Erythroblast (primary cell): Measurements from ENCODE around the gene OGFOD1.

ENCODE experiments used
- DNase-seq, 2 experiments: peaks; one replicate each; lab custom pipeline; 2025; lab: John Stamatoyannopoulos, UW
- GATA1 ChIP-seq: IDR thresholded peaks from 2 replicates; pipeline ENCODE4 v1.6.1; 2011; ENCODE audit warnings: low read depth, mild to moderate bottlenecking, control low read depth, low read length, moderate library complexity
- POLR2A ChIP-seq: IDR thresholded peaks from 2 replicates; pipeline ENCODE4 v1.6.1; 2011; ENCODE audit warnings: mild to moderate bottlenecking, low read length

OGFOD1 gene

DNA sequence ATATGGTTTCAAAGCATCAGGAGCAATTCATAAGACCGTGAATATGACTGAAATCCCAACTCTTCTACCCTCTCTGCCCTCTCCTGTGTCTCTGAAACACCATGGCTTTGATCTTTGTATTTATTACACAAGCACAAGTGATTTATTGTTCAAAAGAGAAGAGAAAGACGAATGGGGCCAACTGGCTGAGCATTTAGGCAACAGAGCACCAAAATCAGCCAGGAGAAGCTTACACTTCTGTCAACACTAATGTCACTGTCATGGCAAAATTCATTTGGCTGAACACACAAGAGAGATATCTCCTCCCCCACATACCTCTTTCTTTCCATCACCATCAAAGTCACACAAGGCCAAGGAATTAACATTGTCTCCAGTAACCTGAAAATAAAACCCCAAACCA is 59.2 kb downstream of the OGFOD1 start:
- TF ChIP-seq GATA1 (no peak), POLR2A (no peak)
- DNase-seq = no peak

DNA sequence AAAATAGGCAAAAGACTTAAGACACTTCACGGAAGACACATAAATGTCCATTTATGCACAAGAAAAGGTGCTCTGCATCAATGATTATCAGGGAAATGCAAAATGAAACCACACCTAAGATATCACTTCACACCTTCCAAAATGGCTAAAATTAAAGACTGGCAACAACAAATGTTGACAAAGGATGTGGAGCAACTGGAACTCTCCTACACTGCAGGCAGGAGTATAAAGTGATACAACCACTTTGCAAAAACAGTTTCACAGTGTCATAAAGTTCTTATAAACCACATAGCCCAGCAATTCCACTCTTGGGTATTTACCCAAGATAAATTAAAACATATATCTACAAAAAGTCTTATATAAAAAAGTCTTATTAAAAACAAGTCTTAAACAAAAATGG is 60.7 kb downstream of the OGFOD1 start:
- DNase-seq = no peak
- TF ChIP-seq POLR2A (no peak), GATA1 (no peak)

DNA sequence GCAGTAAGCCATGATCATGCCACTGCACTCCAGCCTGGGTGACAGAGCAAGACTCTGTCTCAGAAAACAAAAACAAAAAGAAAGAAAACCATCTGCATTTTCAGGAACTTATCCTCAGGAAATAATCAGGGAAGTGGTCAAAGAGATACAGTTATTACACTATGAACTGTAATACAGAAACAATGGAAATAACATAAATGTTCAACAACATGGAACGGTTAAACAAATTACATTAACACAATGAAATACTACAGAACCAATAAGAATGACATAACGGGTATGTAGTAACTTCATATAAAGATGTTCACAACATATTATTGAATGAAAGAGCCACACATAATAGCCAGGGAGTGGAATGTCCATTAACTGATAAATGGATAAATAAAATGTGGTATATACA is 61.7 kb downstream of the OGFOD1 start:
- TF ChIP-seq GATA1 = no peak
- TF ChIP-seq POLR2A = no peak
- DNase-seq = no peak

DNA sequence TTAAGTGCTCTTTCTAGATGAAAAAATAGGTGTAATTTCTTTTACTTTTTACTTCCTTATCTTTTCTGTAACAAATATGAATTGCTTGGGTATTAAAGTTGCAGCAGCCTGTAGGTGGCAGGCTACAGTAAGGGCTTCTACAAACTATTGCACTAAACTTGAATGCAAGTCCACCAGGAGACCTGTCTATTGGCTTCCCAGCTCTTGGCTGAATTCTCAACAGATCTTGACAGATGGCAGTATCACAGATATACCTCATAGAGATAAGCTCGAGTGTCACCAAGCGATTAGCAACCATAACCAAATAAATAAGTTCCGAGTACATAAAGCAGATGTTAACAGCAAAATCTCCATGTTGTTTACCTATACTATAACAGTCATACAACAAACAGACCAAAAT is 62.6 kb downstream of the OGFOD1 start:
- peak; percentile 72 to 84 for DNase-seq
- TF ChIP-seq POLR2A (no peak), GATA1 (no peak)

DNA sequence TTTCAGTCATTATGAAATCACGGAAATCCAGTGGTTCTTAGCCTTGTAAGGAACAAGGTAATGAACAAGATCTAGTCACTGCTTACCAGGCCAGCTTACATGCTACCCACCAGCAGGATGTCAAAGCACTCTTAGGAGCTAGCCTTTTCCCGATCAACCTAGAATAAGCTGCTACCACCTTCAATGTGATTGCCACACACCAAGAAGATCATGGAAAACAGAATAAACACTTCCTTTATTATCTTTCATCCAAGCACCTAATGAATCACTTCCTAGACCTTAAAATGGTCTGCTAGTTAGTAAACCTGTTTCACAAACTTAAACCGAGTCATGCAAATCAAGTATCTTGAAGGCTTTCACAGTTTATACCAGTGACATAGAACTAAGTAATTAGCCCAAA is 63.5 kb downstream of the OGFOD1 start:
- no peak for TF ChIP-seq POLR2A
- no peak for TF ChIP-seq GATA1
- no peak for DNase-seq

DNA sequence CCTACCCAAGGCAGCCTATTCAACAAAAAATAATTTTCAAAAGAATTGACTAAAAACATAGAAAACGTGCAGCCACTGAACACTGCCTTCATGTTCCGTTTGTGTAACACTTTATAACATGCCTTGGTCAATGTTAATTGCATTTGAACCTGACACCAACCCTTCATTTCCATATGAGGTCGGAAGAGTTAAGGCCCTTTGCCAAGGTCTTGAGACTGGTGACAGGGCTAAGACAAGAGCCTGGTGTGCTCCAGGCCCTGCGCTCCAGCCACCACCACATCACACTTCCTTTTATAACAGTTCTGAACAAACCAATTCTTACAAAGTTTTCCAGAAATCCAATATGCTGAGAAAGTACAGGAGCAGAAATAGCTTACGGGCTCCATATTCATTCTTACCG is 64.3 kb downstream of the OGFOD1 start:
- TF ChIP-seq GATA1 = no peak
- TF ChIP-seq POLR2A = no peak
- no peak for DNase-seq

DNA sequence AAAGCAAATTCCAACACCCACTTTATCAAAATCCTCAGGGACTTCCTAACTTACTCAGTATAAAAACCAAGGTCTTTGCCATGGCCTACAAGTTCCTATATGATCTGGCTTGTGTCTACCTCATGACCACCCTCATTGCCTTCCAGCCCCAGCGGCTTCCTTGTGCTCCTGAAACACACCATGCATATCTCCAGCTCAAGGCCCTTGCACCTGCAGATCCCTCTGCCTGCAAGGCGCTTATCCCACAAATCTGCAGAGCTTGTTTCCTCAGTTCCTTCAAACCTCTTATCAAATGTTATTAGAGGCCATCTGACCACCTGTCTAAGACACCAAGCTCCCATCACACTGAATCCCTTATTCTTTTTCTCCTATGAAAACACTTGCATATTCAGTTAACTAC is 65.9 kb downstream of the OGFOD1 start:
- TF ChIP-seq GATA1 (no peak), POLR2A (no peak)

DNA sequence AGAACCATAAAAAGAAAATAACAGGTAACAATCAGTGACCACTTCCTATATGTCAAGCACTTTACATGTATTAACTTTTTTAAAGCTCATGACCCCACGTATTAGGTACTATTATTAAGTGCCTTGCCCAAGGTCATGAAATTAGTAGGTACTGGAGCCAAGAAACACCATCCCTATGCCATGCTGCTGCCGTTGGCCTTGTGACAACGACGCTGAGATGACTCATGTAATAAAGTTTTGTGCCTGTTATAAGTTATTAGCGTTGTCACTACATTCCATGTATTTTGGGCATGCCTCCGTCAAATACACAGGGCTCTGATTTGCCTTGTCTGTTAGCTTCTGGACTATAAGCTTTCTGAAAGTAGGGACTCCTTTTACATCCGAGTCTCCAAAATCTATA is 67.1 kb downstream of the OGFOD1 start:
- TF ChIP-seq POLR2A (no peak), GATA1 (no peak)
- DNase-seq = no peak

More for the DNA sequence above, 65.9 kb downstream of the OGFOD1 start:
- no peak for DNase-seq

DNA sequence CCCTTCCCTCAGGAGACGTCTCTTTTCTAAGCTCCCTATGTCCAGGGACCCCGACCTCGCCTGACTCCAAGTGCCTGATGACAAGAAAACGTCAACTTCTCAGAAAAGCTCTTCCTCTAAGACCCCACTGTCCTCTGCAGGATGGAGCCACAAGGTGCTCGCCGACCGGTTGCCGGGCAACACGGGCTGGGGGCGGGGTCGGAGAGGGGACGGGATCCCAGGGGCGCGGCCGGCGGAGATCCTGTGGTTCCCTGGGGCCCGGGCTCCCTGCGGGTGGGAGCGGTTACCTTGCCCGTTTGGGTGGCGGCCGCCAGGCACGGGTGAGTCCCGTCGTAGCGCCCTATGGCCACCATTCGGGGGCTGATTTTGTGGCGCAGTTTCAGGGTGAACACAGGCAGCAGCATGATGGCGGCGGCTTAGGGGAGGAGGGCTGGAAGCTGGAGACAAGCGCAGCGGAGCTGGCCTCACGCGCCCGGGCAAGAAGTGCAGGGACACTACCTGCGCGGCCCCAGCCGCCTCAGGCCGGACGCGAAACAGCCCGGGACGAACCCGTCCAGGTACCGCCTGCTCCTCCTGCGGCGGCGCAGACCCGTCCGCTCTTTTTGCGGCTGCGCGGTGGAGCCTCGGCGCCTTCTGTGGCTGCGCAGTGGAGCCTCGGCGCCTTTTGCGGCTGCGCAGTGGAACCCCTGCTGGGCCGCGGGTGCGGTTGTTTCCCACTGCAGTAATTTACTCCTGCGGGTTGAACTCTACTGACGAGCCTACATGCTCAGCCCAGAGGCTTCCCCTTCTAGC is 68.3 kb downstream of the OGFOD1 start, which contains the start of gene BBS2:
BBS2 (minus strand) TSS at position 566 of the 792 bp plus-strand sequence; CDS start at position 404, 162 bp downstream.
- TF ChIP-seq GATA1 (no peak), POLR2A (peak; percentile 68)
- peak; percentile 84 to 88 for DNase-seq

DNA sequence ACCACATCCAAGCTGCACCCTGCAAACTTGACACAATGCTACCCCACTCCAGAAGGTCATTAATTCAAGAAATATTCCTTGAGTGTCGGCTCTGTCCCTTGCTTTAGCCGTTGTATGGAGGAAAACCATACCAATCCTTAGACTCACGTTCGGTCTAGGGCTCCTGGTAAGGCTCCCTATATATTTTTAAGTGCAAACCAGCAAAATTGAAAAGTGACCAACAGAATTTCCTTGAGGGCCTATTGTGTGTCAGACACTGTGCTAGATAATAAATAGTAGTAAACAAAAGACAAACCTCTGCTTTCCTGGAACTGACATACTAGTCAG is 68.9 kb downstream of the OGFOD1 start:
- TF ChIP-seq GATA1 (no peak), POLR2A (no peak)
- DNase-seq = no peak

DNA sequence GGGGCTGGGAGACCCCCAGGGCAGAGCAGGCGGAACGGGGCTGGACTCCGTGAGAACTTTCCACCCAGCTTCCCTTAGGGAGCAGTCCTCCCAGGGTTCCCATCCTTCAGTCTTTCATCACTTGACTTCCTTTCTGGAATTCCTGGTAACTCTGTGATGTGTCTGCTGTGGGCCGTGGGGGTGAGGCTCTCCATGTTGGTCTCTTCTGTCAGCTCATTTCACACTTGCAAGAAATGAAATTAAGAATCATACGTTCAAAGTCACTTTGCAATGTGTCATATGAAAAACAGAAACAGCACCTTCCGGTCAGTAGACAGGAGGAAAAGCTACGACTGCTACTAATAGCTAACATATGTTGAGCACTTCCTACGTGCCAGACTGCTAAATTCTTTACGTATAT is 73.9 kb downstream of the OGFOD1 start:
- no peak for TF ChIP-seq GATA1
- TF ChIP-seq POLR2A = no peak
- DNase-seq = no peak
